Prostate gland (tissue), 2 donors: ENCODE data around the gene NR6A1.

ENCODE experiments used
- POLR2A ChIP-seq: fragments of 450-650 bp; IDR thresholded peaks from one replicate; pipeline ENCODE4 v1.6.1; 2016; ENCODE audit warnings: antibody characterized with exemption, mild to moderate bottlenecking
- POLR2AphosphoS5 ChIP-seq: sonication (generic); formaldehyde crosslinking; IDR thresholded peaks from one replicate; pipeline ENCODE4 v1.6.1; 2017; ENCODE audit warnings: antibody characterized with exemption
- TF ChIP-seq, protein P1 (sequence below), 4 experiments: fragments of 200-600 bp in 2 of 4; fragments of 450-650 bp in 2 of 4; sonication (generic) in 2 of 4; IDR thresholded peaks; 1 replicate in 3 of 4; 2 replicates in 1 of 4; pipeline ENCODE4 v1.5.1; 2016 to 2019; ENCODE audit warnings: antibody characterized with exemption in 4 of 4, mild to moderate bottlenecking in 2 of 4, moderate library complexity in 2 of 4

DNA sequence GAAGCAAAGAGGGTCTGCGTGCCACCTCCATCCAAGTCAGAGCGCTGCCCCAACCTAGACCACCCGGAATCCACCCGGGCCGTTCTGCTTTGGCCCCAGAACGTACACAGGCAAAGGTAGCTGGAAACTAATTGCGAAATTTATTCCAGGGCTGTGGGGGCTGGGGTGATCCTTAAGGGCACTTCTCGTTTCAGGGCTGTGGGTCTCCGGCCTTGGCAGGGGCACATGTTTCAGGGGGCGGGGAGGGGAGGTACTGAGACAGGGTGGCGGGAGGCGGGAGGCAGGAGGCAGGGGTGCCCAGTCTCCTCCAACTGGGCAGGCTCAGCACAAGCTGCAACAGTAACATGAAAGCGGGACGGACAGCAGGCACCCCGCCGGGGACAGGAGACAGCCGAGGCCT, 290.0 kb downstream of the NR6A1 start:
- TF ChIP-seq POLR2A (no peak), POLR2AphosphoS5 (no peak)
- TF ChIP-seq, protein P1, sequence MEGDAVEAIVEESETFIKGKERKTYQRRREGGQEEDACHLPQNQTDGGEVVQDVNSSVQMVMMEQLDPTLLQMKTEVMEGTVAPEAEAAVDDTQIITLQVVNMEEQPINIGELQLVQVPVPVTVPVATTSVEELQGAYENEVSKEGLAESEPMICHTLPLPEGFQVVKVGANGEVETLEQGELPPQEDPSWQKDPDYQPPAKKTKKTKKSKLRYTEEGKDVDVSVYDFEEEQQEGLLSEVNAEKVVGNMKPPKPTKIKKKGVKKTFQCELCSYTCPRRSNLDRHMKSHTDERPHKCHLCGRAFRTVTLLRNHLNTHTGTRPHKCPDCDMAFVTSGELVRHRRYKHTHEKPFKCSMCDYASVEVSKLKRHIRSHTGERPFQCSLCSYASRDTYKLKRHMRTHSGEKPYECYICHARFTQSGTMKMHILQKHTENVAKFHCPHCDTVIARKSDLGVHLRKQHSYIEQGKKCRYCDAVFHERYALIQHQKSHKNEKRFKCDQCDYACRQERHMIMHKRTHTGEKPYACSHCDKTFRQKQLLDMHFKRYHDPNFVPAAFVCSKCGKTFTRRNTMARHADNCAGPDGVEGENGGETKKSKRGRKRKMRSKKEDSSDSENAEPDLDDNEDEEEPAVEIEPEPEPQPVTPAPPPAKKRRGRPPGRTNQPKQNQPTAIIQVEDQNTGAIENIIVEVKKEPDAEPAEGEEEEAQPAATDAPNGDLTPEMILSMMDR (IDR thresholded peaks at IDR 0.05), result no peak
